SU-DHL-6 (cell line): ENCODE measurements around the gene IFIT1B.

ENCODE experiments used
- H2AFZ ChIP-seq: fragments of 200-600 bp; sonication (generic); 2 replicates; pipeline ENCODE4 v1.6.1; 2014; ENCODE audit warnings: low read depth, mild to moderate bottlenecking, moderate library complexity, mixed read lengths, antibody characterized with exemption, low read length; ENCODE audit not compliant: severe bottlenecking
- H3F3A ChIP-seq: fragments of 200-600 bp; shearing (Covaris generic); 2 replicates; pipeline ENCODE4 v1.6.0; 2016; ENCODE audit warnings: antibody characterized with exemption, mild to moderate bottlenecking; ENCODE audit not compliant: insufficient read depth
- H3K27ac ChIP-seq: fragments of 200-600 bp; sonication (generic); 2 replicates; pipeline ENCODE4 v1.5.1; 2016; ENCODE audit warnings: low read depth, mild to moderate bottlenecking, low read length, moderate library complexity, mixed read lengths
- H3K27me3 ChIP-seq: fragments of 200-600 bp; sonication (generic), shearing (Covaris generic); 2 replicates; pipeline ENCODE4 v1.6.0; 2014; ENCODE audit warnings: mild to moderate bottlenecking, low read length
- H3K36me3 ChIP-seq: fragments of 200-600 bp; sonication (generic); 2 replicates; pipeline ENCODE4 v1.6.1; 2014; ENCODE audit warnings: mild to moderate bottlenecking, low read length, mixed read lengths
- H3K4me2 ChIP-seq: fragments of 300-600, 200-600 bp; shearing (Covaris generic), sonication (generic); 2 replicates; pipeline ENCODE4 v1.6.0; 2014; ENCODE audit warnings: low read length, low read depth, mild to moderate bottlenecking; ENCODE audit not compliant: poor library complexity, severe bottlenecking
- H3K4me3 ChIP-seq: fragments of 200-600 bp; sonication (generic); 2 replicates; pipeline ENCODE4 v1.5.1; 2014; ENCODE audit warnings: antibody characterized with exemption, low read length, mild to moderate bottlenecking, mixed read lengths; ENCODE audit not compliant: insufficient read depth, poor library complexity, severe bottlenecking
- H3K79me2 ChIP-seq: fragments of 200-600 bp; sonication (generic); 2 replicates; pipeline ENCODE4 v1.6.1; 2014; ENCODE audit warnings: mild to moderate bottlenecking, low read length, moderate library complexity; ENCODE audit not compliant: insufficient read depth
- H3K9ac ChIP-seq: fragments of 200-600 bp; sonication (generic); 2 replicates; pipeline ENCODE4 v1.7.0; 2014; ENCODE audit warnings: mild to moderate bottlenecking, low read length
- H3K9me2 ChIP-seq: fragments of 200-600 bp; sonication (generic); replicated peaks from 2 replicates; pipeline ENCODE4 v1.6.1; 2014; ENCODE audit warnings: low read length; ENCODE audit not compliant: insufficient read depth
- H3K9me3 ChIP-seq: fragments of 200-600 bp; sonication (generic); 2 replicates; pipeline ENCODE4 v1.6.1; 2014; ENCODE audit warnings: low read length, mixed read lengths; ENCODE audit not compliant: insufficient read depth
- H4K20me1 ChIP-seq: fragments of 200-600 bp; sonication (generic); 2 replicates; pipeline ENCODE4 v1.6.1; 2014; ENCODE audit warnings: low read depth, mild to moderate bottlenecking, antibody characterized with exemption, low read length, moderate library complexity, mixed read lengths
- EZH2phosphoT487 ChIP-seq: fragments of 200-600 bp; sonication (generic), shearing (Covaris generic); conservative IDR thresholded peaks from 2 replicates; pipeline ENCODE4 v1.6.1; 2018; ENCODE audit warnings: mild to moderate bottlenecking, antibody characterized with exemption, low read length, moderate library complexity, mixed read lengths
- TF ChIP-seq, protein P1 (sequence below): fragments of 200-600 bp; sonication (generic); IDR thresholded peaks from one replicate; pipeline ENCODE4 v1.5.1; 2017; ENCODE audit warnings: antibody characterized with exemption, mild to moderate bottlenecking, low read length, moderate library complexity; ENCODE audit not compliant: insufficient read depth, poor library complexity, severe bottlenecking

The IFIT1B gene

DNA sequence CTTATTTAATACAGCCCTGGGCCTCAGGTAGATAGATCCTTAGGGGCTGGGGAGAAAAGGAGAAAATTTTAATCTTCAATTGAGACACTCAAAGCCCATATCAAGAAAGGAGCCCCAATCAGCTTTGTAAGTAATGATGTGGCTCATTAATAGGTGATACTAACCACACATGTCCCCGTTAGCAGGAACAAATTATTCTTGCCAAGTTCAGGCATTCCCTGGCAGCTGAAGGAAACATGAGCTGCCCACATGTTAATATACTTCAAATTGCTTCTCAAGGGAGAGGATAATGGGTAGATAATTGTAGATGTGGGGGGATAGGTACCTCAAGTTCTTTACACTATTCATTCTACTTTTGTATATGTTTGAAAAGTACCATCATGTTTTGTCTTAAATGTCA is 51.0 kb downstream of the IFIT1B start:
- Histone ChIP-seq H3K9ac (no peak overlapping the region), H3K27ac (no peak overlapping the region), H3F3A (no peaks in the 10 kb centered on the region), H2AFZ (no peak overlapping the region), H3K9me2 (no peaks in the 10 kb centered on the region), H3K9me3 (no peaks in the 10 kb centered on the region), H3K27me3 (no peaks in the 10 kb centered on the region), H3K4me3 (no peak overlapping the region), H4K20me1 (no peaks in the 10 kb centered on the region), H3K4me2 (no peak overlapping the region), H3K79me2 (no peaks in the 10 kb centered on the region), H3K36me3 (no peaks in the 10 kb centered on the region)
- no peak for TF ChIP-seq EZH2phosphoT487
- TF ChIP-seq, protein P1, sequence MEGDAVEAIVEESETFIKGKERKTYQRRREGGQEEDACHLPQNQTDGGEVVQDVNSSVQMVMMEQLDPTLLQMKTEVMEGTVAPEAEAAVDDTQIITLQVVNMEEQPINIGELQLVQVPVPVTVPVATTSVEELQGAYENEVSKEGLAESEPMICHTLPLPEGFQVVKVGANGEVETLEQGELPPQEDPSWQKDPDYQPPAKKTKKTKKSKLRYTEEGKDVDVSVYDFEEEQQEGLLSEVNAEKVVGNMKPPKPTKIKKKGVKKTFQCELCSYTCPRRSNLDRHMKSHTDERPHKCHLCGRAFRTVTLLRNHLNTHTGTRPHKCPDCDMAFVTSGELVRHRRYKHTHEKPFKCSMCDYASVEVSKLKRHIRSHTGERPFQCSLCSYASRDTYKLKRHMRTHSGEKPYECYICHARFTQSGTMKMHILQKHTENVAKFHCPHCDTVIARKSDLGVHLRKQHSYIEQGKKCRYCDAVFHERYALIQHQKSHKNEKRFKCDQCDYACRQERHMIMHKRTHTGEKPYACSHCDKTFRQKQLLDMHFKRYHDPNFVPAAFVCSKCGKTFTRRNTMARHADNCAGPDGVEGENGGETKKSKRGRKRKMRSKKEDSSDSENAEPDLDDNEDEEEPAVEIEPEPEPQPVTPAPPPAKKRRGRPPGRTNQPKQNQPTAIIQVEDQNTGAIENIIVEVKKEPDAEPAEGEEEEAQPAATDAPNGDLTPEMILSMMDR, result no peak

DNA sequence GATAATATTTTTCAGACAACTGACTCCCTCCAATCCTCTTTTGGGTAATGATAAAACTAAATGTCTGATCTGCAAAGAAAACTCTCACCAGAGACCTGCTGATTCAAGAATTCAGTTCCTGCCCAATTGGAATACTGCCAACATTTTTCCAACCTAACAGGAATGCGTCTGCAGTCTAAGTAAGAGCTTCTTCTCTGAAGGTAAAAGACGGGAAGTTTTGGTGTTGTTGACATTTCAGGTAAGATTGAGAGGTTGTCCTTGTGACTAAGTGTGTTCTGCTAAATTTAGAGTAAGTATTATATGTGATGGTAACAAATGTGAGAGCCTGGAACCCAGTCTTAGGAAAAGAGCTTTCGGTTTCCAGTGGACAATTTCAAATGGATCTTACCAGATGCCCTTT is 54.1 kb downstream of the IFIT1B start:
- Histone ChIP-seq H3K79me2 (no peaks in the 10 kb centered on the region), H3K36me3 (no peaks in the 10 kb centered on the region), H3K27ac (no peak overlapping the region), H3K4me2 (no peak overlapping the region), H3F3A (no peaks in the 10 kb centered on the region), H3K4me3 (no peak overlapping the region), H4K20me1 (no peaks in the 10 kb centered on the region), H3K27me3 (no peaks in the 10 kb centered on the region), H3K9me3 (no peaks in the 10 kb centered on the region), H3K9ac (no peak overlapping the region), H3K9me2 (no peaks in the 10 kb centered on the region), H2AFZ (no peak overlapping the region)
- no peak for TF ChIP-seq EZH2phosphoT487
- TF ChIP-seq, protein P1, result no peak
